A673 (cell line): ENCODE measurements around the gene MTTP. TPM values are rescaled to one million over a fixed set of nuclear protein-coding genes. Genes with fewer than 3 reads are reported as not detected.
A peak's percentile ranks its signal among the peaks of the same experiment; 100 is the strongest.

ENCODE experiments used
- BruUV-seq: library from RNA; stranded (reverse); fragments of 400-500 nt; replicated peaks from 2 replicates; lab custom pipeline; 2021; lab: Mats Ljungman, UMichigan
- CTCF ChIA-PET: fragments of 300-600 bp; sonication (Branson Sonifier 250); formaldehyde crosslinking; loops from one replicate; lab custom pipeline; 2022; ENCODE audit warnings: antibody characterized with exemption; lab: Charles Lee
- POLR2A ChIA-PET: fragments of 300-600 bp; sonication (Branson Sonifier 250); formaldehyde crosslinking; loops from one replicate; lab custom pipeline; 2022; ENCODE audit warnings: antibody characterized with exemption; ENCODE audit not compliant: low non-redundant PET; lab: Charles Lee
- DNase-seq: peaks from one replicate; pipeline ENCODE4 v3.0.0-alpha.2; 2015; ENCODE audit warnings: low spot score
- H3K27ac ChIP-seq: fragments of 200-600 bp; sonication (generic); 2 replicates; pipeline ENCODE4 v1.5.1; 2016; ENCODE audit warnings: mixed run types, low read depth, mild to moderate bottlenecking, mixed read lengths, antibody characterized with exemption, low read length; ENCODE audit not compliant: poor library complexity, severe bottlenecking
- H3K27me3 ChIP-seq: fragments of 200-600 bp; sonication (generic); replicated peaks from 2 replicates; pipeline ENCODE4 v1.6.1; 2017; ENCODE audit warnings: mixed run types, low read depth, mild to moderate bottlenecking, mixed read lengths, antibody characterized with exemption, low read length; ENCODE audit not compliant: insufficient read depth, poor library complexity
- H3K36me3 ChIP-seq: fragments of 200-600 bp; sonication (generic); 2 replicates; pipeline ENCODE4 v1.6.1; 2016; ENCODE audit warnings: mixed run types, mild to moderate bottlenecking, mixed read lengths, antibody characterized with exemption, low read length; ENCODE audit not compliant: insufficient read depth, poor library complexity, severe bottlenecking
- H3K4me1 ChIP-seq: fragments of 200-600 bp; sonication (generic); 2 replicates; pipeline ENCODE4 v1.6.1; 2017; ENCODE audit warnings: mixed run types, mild to moderate bottlenecking, mixed read lengths, antibody characterized with exemption, low read length; ENCODE audit not compliant: insufficient read depth, poor library complexity, severe bottlenecking
- H3K4me3 ChIP-seq: fragments of 200-600 bp; sonication (generic); 2 replicates; pipeline ENCODE4 v1.5.1; 2016; ENCODE audit warnings: low read depth, mixed run types, mild to moderate bottlenecking, mixed read lengths, low read length; ENCODE audit not compliant: poor library complexity, severe bottlenecking
- H3K9me3 ChIP-seq: fragments of 200-600 bp; sonication (generic); 2 replicates; pipeline ENCODE4 v1.6.1; 2016; ENCODE audit warnings: mixed run types, low read depth, mild to moderate bottlenecking, mixed read lengths, antibody characterized with exemption, low read length; ENCODE audit not compliant: poor library complexity, severe bottlenecking
- EZH2 ChIP-seq: fragments of 200-600 bp; sonication (generic); IDR thresholded peaks from 2 replicates; pipeline ENCODE4 v1.6.1; 2017; ENCODE audit warnings: borderline replicate concordance, low read depth, mild to moderate bottlenecking, mixed read lengths, antibody characterized with exemption, low read length; ENCODE audit not compliant: poor library complexity, severe bottlenecking
- intact Hi-C: fragments of 100-400 bp; cut with micrococcal nuclease; formaldehyde crosslinking; loops from one replicate; pipeline ENCODE4 v1.10.0; 2022; ENCODE audit not compliant: unreplicated experiment
- total RNA-seq: library from RNA; stranded (reverse); gene quantifications from 2 replicates; pipeline ENCODE4 v1.2.3, GENCODE V29; 2021
- TF ChIP-seq, protein P1 (sequence below): fragments of 300-800, 200-600 bp; sonication (generic); conservative IDR thresholded peaks from 2 replicates; pipeline ENCODE4 v1.5.1; 2017; ENCODE audit warnings: low read depth, mild to moderate bottlenecking, antibody characterized with exemption, low read length, moderate library complexity, mixed read lengths

The MTTP gene
- total RNA-seq, 1 experiment from 2014 or later, result not detected

DNA sequence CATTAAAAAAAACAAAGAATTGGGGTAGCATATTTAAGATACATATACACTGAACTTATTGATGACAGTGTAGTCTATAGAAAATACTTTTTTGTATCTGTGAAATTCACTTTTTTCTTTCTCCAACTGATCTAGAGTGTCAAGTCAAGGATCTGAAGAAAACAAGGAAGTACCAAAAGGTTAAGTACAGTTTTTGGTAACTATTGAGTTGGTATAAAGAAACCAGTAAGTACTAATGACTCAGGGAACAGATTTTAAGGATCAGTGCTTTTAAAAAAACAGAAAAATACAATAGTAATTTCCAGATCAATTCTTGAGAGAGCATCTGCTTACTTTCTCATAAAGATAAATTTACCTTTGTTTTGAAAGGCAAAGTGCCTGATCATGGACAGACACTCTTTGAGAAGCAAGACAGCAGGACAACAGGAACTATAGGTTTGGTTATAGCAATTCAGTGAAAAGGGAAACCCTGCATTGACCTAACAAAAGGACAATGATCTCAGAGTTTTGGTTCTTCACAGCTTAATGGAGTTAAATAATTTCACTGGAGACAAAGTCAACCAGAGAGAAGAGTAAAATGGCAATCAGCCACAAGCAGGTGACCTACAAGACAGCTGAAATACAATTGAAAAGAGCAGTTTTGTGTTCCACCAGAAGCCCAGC, 34.2 kb upstream of the MTTP start:
- TF ChIP-seq, protein P1, sequence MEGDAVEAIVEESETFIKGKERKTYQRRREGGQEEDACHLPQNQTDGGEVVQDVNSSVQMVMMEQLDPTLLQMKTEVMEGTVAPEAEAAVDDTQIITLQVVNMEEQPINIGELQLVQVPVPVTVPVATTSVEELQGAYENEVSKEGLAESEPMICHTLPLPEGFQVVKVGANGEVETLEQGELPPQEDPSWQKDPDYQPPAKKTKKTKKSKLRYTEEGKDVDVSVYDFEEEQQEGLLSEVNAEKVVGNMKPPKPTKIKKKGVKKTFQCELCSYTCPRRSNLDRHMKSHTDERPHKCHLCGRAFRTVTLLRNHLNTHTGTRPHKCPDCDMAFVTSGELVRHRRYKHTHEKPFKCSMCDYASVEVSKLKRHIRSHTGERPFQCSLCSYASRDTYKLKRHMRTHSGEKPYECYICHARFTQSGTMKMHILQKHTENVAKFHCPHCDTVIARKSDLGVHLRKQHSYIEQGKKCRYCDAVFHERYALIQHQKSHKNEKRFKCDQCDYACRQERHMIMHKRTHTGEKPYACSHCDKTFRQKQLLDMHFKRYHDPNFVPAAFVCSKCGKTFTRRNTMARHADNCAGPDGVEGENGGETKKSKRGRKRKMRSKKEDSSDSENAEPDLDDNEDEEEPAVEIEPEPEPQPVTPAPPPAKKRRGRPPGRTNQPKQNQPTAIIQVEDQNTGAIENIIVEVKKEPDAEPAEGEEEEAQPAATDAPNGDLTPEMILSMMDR, result no peak
- no peak for TF ChIP-seq EZH2
- CTCF ChIA-PET, result no interaction called here
- Histone ChIP-seq H3K27me3 (no peaks in the 10 kb centered on the region), H3K27ac (no peak overlapping the region), H3K36me3 (no peaks in the 10 kb centered on the region), H3K4me3 (no peak overlapping the region), H3K4me1 (no peaks in the 10 kb centered on the region), H3K9me3 (no peaks in the 10 kb centered on the region)
- no peak for DNase-seq
- intact Hi-C loops, result no loop called here
- no TSS peak for BruUV-seq
- POLR2A ChIA-PET, result no interaction called here

DNA sequence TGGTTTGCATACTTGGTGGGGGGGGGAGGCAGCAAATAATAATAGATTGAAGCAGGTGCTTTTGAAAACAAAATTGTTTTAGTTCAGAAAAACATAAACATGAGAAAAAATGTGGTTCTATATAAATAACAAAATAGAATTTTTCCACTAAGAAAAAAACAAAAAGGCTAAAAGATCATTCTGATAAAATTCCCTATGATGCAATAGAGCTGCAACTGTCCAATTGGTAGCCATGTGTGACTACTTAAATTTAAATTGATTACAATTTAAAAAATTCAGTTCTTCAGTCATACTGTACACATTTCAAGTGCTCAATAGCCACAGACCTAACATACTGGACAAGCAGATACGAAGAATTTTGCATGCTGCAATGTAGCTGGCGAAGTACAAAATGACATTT, 21.8 kb upstream of the MTTP start:
- DNase-seq, result no peak
- intact Hi-C loops, result no loop called here
- H3K4me1 ChIP-seq, result no peaks in the 10 kb centered on the region
- ChIA-PET CTCF (no interaction called here), POLR2A (no interaction called here)
- no peaks in the 10 kb centered on the region for H3K9me3 ChIP-seq
- no TSS peak for BruUV-seq
- no peaks in the 10 kb centered on the region for H3K27me3 ChIP-seq
- no peaks in the 10 kb centered on the region for H3K36me3 ChIP-seq
- no peak for TF ChIP-seq EZH2
- TF ChIP-seq, protein P1, result no peak
- H3K4me3 ChIP-seq, result no peak overlapping the region
- H3K27ac ChIP-seq, result no peak overlapping the region

DNA sequence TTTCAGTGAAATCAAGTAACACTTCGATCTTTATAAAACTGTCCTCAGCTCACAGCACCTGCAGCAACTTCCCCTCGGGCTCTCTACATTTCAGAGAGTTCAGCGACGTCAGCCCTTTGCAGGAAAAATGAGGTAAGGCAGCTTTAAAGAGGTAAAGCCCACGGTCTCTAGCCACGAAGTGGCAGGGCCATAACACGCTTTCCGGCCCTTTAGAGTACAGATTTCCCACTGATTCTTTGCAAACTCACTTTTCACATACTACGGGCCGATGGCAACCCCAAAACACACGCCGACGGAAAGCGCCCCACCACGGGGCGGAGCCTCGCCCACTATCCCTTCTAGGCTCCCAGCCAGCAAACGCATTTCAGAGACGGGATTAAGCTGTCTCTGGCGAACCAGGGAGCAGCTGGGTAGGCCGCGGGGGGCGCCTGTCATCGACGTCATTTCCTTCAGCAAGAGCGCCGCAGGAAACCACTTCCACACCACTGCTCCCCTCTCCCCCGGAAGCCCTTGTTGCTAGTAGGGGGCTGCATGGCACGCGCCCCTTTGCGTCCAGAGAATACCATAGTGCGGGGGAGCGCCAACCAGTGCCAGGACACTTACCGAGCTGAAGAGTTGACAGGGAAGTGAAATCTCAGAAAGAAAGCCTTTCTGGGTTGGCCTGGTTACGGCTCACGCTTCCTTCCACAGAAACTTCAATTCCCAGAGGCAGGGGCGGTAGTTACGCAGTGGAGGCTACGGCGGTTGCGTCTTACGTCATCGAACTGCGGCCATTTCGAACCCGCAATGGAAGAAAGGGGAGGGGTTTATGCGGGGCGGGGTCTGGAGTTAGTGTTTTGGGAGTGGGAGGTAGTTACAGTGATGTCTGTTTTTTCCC, 11.1 kb upstream of the MTTP start, which contains the start of gene TRMT10A:
Gene TRMT10A (minus strand): TSS at position 730 of the 877 bp plus-strand sequence. CDS start 4,701 bp downstream, outside the sequence.
- Histone ChIP-seq H3K4me1 (no peaks in the 10 kb centered on the region), H3K4me3 (peak within 1 kb of the TSS; percentile 65), H3K36me3 (no peaks in the 10 kb centered on the region), H3K9me3 (no peaks in the 10 kb centered on the region), H3K27ac (peak within 1 kb of the TSS; percentile 99), H3K27me3 (no peaks in the 10 kb centered on the region)
- TF ChIP-seq, protein P1, result no peak
- no peak for TF ChIP-seq EZH2
- ChIA-PET POLR2A (no interaction called here), CTCF (no interaction called here)
- intact Hi-C loops, result loop anchor here (5.0 kb wide), 2 partner anchors 324 to 384 kb away; partner anchors contain the start of gene DNAJB14
- peak; percentile 98 for DNase-seq
- no TSS peak for BruUV-seq
